ENCODE measurements around the gene EDA2R. TPM values are rescaled to one million over a fixed set of nuclear protein-coding genes. Genes with fewer than 3 reads are reported as not detected.

Gene EDA2R
- total RNA-seq, 1 donor from 2014 or later = 7.0 TPM

DNA sequence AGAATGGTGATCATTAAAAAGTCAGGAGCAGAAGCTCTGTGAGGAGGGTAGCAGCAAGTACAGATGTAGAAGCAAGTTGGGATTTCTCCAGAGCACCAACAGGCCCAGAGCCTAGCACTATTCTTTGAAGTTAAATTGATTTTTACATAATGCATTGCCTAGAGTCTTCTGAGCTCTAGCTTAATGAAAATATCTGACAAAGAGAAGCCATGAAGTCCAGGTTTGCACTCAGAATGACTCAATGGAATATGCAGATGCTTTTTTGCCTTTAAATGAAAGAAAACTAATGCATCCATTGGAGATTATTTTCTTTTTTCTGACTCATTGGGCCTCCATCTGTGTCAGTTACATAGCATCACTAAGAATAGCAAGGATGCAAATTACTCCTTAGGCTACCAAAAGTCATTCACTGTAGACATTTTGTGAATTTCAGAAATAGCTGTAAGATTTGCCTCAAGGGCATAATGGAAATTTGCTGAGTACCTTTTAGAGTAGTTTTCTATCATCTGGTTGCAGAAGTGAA, 91.0 kb downstream of the EDA2R start:
- no peak for DNase-seq (ENCODE audit: extremely low read depth, low read depth, low spot score)

Data from glomerular endothelial cell (primary cell).